ENCODE measurements around the gene ZNF497. TPM values are rescaled to one million over a fixed set of nuclear protein-coding genes. Genes with fewer than 3 reads are reported as not detected.

Gene ZNF497
- total and polyA plus RNA-seq, 10 donors, result 0.44 to 3.0 (median 1.0) TPM

DNA sequence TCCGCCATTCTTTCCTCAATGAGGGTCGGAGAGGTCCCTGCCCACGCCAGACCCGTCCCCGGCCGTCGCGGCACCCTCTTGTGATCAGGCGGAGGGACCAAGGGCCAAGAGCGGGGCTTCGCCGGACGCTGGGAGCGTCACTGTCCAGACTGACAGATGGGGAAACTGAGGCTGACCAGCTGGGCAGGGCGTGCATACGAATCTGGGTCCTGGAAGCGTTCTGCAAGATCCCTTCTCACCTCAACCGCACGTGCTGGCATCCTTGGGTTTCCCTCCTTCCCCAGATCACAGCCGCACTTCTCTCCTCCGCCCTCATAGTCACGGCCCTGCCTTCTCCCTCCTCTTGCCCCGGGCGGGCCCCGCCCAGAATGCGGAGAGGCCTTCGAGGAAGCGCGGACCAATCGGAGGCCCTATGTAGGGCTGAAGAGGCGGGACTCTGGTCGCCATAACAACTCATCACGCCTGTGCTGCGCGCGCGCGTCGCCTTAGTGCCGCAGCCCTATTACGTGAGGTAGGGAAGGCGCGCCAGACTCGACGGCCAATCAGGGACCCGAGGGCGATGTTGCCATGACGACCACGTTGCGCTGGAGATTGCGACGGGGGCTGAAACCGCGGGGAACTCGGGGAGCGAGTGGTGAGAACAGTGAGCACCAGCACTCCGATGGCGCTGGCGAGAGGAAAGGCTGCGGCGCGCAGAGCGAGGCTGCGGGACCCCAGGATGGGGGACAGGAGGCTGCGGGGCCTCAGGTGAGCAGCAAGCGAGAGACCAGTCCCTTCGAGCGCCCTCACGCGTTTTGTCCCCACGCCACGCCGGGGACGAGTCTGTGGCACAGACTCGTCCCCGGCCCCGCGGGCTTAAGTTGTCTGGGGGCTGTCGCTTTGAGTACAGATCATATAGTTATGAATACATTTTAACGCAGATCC is 38.6 kb upstream of the ZNF497 start:
- WGBS, 5 donors, result 3 to 4% (median 3%) methylated on average over 63 to 80 of the region's 80 CpGs
- H3K9me3 ChIP-seq, result no peaks in the 10 kb centered on the region
- H3K36me3 ChIP-seq, result no peaks in the 10 kb centered on the region
- DNase-seq, result peak; percentile 99
- peak overlapping the region; percentile 42 to 77 (median 58) for H3K4me3 ChIP-seq
- TF ChIP-seq, protein P1, sequence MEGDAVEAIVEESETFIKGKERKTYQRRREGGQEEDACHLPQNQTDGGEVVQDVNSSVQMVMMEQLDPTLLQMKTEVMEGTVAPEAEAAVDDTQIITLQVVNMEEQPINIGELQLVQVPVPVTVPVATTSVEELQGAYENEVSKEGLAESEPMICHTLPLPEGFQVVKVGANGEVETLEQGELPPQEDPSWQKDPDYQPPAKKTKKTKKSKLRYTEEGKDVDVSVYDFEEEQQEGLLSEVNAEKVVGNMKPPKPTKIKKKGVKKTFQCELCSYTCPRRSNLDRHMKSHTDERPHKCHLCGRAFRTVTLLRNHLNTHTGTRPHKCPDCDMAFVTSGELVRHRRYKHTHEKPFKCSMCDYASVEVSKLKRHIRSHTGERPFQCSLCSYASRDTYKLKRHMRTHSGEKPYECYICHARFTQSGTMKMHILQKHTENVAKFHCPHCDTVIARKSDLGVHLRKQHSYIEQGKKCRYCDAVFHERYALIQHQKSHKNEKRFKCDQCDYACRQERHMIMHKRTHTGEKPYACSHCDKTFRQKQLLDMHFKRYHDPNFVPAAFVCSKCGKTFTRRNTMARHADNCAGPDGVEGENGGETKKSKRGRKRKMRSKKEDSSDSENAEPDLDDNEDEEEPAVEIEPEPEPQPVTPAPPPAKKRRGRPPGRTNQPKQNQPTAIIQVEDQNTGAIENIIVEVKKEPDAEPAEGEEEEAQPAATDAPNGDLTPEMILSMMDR (IDR thresholded peaks at IDR 0.05 in 8 of 11, conservative IDR thresholded peaks at IDR 0.05 in 3 of 11), result peak in 1 of 11 experiments; percentile 10
- TF ChIP-seq POLR2AphosphoS5 (IDR thresholded peaks at IDR 0.05) (peak; percentile 82 to 94 (median 90)), POLR2A (IDR thresholded peaks at IDR 0.05) (peak in 1 of 3 donors; percentile 67)
- peaks cover 0 to 29% (median 15%) of the 10 kb centered on the region in 7 donors for H3K27me3 ChIP-seq (replicated peaks in 1 of 7)
- H3K4me1 ChIP-seq, result peaks cover 7 to 32% (median 22%) of the 10 kb centered on the region in 6 donors
- H3K27ac ChIP-seq, result peak overlapping the region in 7 of 8 donors; percentile 51 to 83 (median 80)
- intact Hi-C loops (cut with DNase I; ENCODE audit: low total_unique reads), result no loop called here

DNA sequence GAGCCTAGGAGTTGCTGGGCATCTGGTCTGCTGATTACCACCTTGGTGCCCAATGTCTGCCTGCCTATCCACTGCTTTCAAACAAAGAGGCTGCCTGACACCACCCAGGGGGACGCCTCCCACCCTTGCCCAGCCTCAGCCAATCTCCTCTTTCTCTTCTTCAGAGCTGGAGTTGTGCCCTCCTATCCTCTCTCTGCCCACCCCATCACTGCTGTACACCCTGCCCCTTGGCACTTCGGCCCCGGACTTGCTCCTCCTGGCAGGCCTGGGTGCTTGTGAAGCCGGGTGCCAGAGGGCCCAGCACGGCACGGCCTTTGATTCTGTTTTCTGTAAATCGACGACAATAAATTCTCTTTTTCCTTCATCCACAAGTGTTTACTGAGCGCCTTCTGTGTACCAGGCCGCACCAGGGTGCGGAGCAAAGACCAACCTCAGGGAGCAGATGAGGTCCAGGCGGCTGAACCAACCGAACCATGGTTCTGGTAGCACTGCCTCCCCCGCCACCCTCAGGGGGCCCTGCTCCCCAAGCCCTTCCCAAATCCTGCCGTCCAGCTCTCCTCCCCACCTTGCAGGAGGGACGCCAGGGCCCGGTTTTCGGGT is 37.9 kb upstream of the ZNF497 start:
- DNase-seq, result no peak
- Histone ChIP-seq H3K27me3 (replicated peaks in 1 of 7) (peaks cover 0 to 37% (median 18%) of the 10 kb centered on the region in 7 donors), H3K9me3 (no peaks in the 10 kb centered on the region), H3K4me1 (peaks cover 7 to 40% (median 29%) of the 10 kb centered on the region in 6 donors), H3K36me3 (peaks cover 0 to 2% (median under 1%) of the 10 kb centered on the region in 6 donors), H3K27ac (peak overlapping the region in 4 of 8 donors; percentile 51 to 83 (median 81)), H3K4me3 (peak overlapping the region; percentile 30 to 77 (median 54))
- intact Hi-C loops (cut with DNase I; ENCODE audit: low total_unique reads), result no loop called here
- 59 to 73% (median 68%) methylated on average over 18 of the region's 18 CpGs for WGBS, 5 donors
- TF ChIP-seq POLR2A (IDR thresholded peaks at IDR 0.05), result no peak
- TF ChIP-seq POLR2AphosphoS5 (IDR thresholded peaks at IDR 0.05), result no peak
- TF ChIP-seq, protein P1 (IDR thresholded peaks at IDR 0.05 in 8 of 11, conservative IDR thresholded peaks at IDR 0.05 in 3 of 11), result no peak

DNA sequence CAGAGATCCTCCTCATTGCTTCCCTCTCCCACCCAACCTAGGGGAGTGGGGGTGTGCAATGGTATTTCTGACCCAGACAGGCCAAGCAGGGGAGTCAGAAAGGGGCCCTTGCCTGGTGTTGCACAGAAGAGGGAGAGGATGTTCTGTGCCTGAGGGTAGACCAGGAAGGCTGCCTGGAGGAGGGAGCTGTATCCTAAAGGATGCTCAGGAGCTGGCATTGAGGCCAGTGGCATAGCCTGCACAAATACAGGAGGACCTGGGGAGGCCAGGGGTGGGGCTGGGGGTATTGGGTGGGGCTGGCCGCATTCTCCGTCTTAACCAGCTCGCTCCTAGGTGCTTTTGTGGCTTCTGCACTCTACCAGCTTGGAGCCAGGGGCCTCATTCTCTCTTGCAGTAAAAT is 37.4 kb upstream of the ZNF497 start:
- Histone ChIP-seq H3K36me3 (peaks cover 0 to 7% (median 4%) of the 10 kb centered on the region in 6 donors), H3K4me3 (no peak overlapping the region), H3K27me3 (replicated peaks in 1 of 7) (peaks cover 0 to 39% (median 18%) of the 10 kb centered on the region in 7 donors), H3K4me1 (peaks cover 7 to 41% (median 29%) of the 10 kb centered on the region in 6 donors), H3K27ac (no peak overlapping the region), H3K9me3 (no peaks in the 10 kb centered on the region)
- DNase-seq, result no peak
- TF ChIP-seq POLR2A (IDR thresholded peaks at IDR 0.05), result no peak
- TF ChIP-seq, protein P1 (IDR thresholded peaks at IDR 0.05 in 8 of 11, conservative IDR thresholded peaks at IDR 0.05 in 3 of 11), result no peak
- no peak for TF ChIP-seq POLR2AphosphoS5 (IDR thresholded peaks at IDR 0.05)
- 90 to 100% (median 95%) methylated on average over 1 to 3 of the region's 3 CpGs for WGBS, 5 donors
- intact Hi-C loops (cut with DNase I; ENCODE audit: low total_unique reads), result no loop called here
